ENCODE data around the gene PTH1R. TPM values are rescaled to one million over a fixed set of nuclear protein-coding genes. Genes with fewer than 3 reads are reported as not detected.

Gene PTH1R
- 10 to 100 TPM in 1 of 4 donors, 1 to 10 TPM in 2, under 1 TPM in 1; 0.67 to 45.8 (median 3.5) TPM for polyA plus RNA-seq
- long read RNA-seq, donor 1 = 0 reads
- long read RNA-seq, donor 2 = 0 reads
- long read RNA-seq, donor 3 = 0 reads
- long read RNA-seq, donor 4 = 0 reads
- long read RNA-seq, donor 5 = 0 reads
- long read RNA-seq, donor 6 = 0 reads
- long read RNA-seq, donor 7 = 0 reads
- long read RNA-seq, donor 8, partial matches to known transcripts = 0 of 1 reads
- long read RNA-seq, donor 8, other reads (novel, unspliced or antisense) = 0 of 1 reads
- long read RNA-seq, donor 9 = 0 reads
- long read RNA-seq, donor 10, partial matches to known transcripts = 0 of 1 reads
- long read RNA-seq, donor 10, other reads (novel, unspliced or antisense) = 0 of 1 reads

GRCh38 chr3:46877406-46878125 lies at the start of gene PTH1R:
TSS of gene PTH1R (plus strand) at chr3:46877721. CDS start at chr3:46883560, 5,839 bp downstream.
- Histone ChIP-seq H3K36me3 (ENCODE audit: control insufficient read depth in 3 of 3, insufficient read depth in 2 of 3, low read depth in 1 of 3, low read length in 3 of 3) (peaks cover 0 to 2% (median 0%) of the 10 kb centered on the region in 3 donors), H3K27ac (ENCODE audit: low read depth in 1 of 3, low read length in 2 of 3) (peak within 1 kb of the TSS in 1 of 3 donors; percentile 70), H3K4me1 (ENCODE audit: control insufficient read depth in 3 of 3, insufficient read depth in 2 of 3, low read depth in 1 of 3, low read length in 2 of 3) (peaks cover 0 to 61% (median 0%) of the 10 kb centered on the region in 3 donors), H3K27me3 (ENCODE audit: control insufficient read depth in 3 of 3, insufficient read depth in 3 of 3, low read length in 3 of 3) (peaks cover 0 to 35% (median 5%) of the 10 kb centered on the region in 3 donors), H3K9me3 (ENCODE audit: control insufficient read depth in 2 of 2, insufficient read depth in 1 of 2, low read depth in 1 of 2, low read length in 1 of 2) (no peaks in the 10 kb centered on the region), H3K4me3 (ENCODE audit: low read depth in 1 of 3, low read length in 3 of 3) (no peak within 1 kb of the TSS)
- DNase-seq (peak in 1 of 2 donors; percentile 60), FAIRE-seq (no peak)
- WGBS, 3 donors = 71 to 84% (median 72%) methylated on average over 7 of the region's 7 CpGs

GRCh38 chr3:46829699-46830208 lies 47.8 kb upstream of the PTH1R start:
- no peak for DNase-seq
- H3K27me3 ChIP-seq (ENCODE audit: control insufficient read depth in 3 of 3, insufficient read depth in 3 of 3, low read length in 3 of 3) = no peaks in the 10 kb centered on the region

GRCh38 chr3:46830801-46831200 lies 46.7 kb upstream of the PTH1R start:
- Histone ChIP-seq H3K4me1 (ENCODE audit: control insufficient read depth in 3 of 3, insufficient read depth in 2 of 3, low read depth in 1 of 3, low read length in 2 of 3) (no peaks in the 10 kb centered on the region), H3K27ac (ENCODE audit: low read depth in 1 of 3, low read length in 2 of 3) (no peak overlapping the region), H3K4me3 (ENCODE audit: low read depth in 1 of 3, low read length in 3 of 3) (no peak overlapping the region), H3K9me3 (ENCODE audit: control insufficient read depth in 2 of 2, insufficient read depth in 1 of 2, low read depth in 1 of 2, low read length in 1 of 2) (peaks cover 0 to 5% of the 10 kb centered on the region in 2 donors), H3K27me3 (ENCODE audit: control insufficient read depth in 3 of 3, insufficient read depth in 3 of 3, low read length in 3 of 3) (no peaks in the 10 kb centered on the region), H3K36me3 (ENCODE audit: control insufficient read depth in 3 of 3, insufficient read depth in 2 of 3, low read depth in 1 of 3, low read length in 3 of 3) (no peaks in the 10 kb centered on the region)
- FAIRE-seq (no peak), DNase-seq (no peak)
- 82 to 91% (median 87%) methylated on average over 2 of the region's 2 CpGs for WGBS, 3 donors

More at GRCh38 chr3:46829699-46830208, 47.8 kb upstream of the PTH1R start:
- Histone ChIP-seq H3K27ac (ENCODE audit: low read depth in 1 of 3, low read length in 2 of 3) (no peak overlapping the region), H3K4me3 (ENCODE audit: low read depth in 1 of 3, low read length in 3 of 3) (no peak overlapping the region), H3K36me3 (ENCODE audit: control insufficient read depth in 3 of 3, insufficient read depth in 2 of 3, low read depth in 1 of 3, low read length in 3 of 3) (no peaks in the 10 kb centered on the region), H3K4me1 (ENCODE audit: control insufficient read depth in 3 of 3, insufficient read depth in 2 of 3, low read depth in 1 of 3, low read length in 2 of 3) (no peaks in the 10 kb centered on the region), H3K9me3 (ENCODE audit: control insufficient read depth in 2 of 2, insufficient read depth in 1 of 2, low read depth in 1 of 2, low read length in 1 of 2) (peaks cover 0 to 5% of the 10 kb centered on the region in 2 donors)
- no peak for FAIRE-seq
- WGBS, 3 donors = 70 to 80% (median 79%) methylated on average over 4 of the region's 4 CpGs

GRCh38 chr3:46831316-46831715 lies 46.2 kb upstream of the PTH1R start:
- no peak overlapping the region for H3K4me3 ChIP-seq (ENCODE audit: low read depth in 1 of 3, low read length in 3 of 3)
- H3K9me3 ChIP-seq (ENCODE audit: control insufficient read depth in 2 of 2, insufficient read depth in 1 of 2, low read depth in 1 of 2, low read length in 1 of 2) = peaks cover 0 to 5% of the 10 kb centered on the region in 2 donors
- 49 to 82% (median 72%) methylated on average over 3 of the region's 3 CpGs for WGBS, 3 donors
- DNase-seq (peak in 1 of 2 donors; percentile 18), FAIRE-seq (no peak)
- no peaks in the 10 kb centered on the region for H3K36me3 ChIP-seq (ENCODE audit: control insufficient read depth in 3 of 3, insufficient read depth in 2 of 3, low read depth in 1 of 3, low read length in 3 of 3)
- H3K4me1 ChIP-seq (ENCODE audit: control insufficient read depth in 3 of 3, insufficient read depth in 2 of 3, low read depth in 1 of 3, low read length in 2 of 3) = no peaks in the 10 kb centered on the region
- H3K27ac ChIP-seq (ENCODE audit: low read depth in 1 of 3, low read length in 2 of 3) = no peak overlapping the region
- H3K27me3 ChIP-seq (ENCODE audit: control insufficient read depth in 3 of 3, insufficient read depth in 3 of 3, low read length in 3 of 3) = no peaks in the 10 kb centered on the region

GRCh38 chr3:46831841-46832240 lies 45.7 kb upstream of the PTH1R start:
- Histone ChIP-seq H3K27ac (ENCODE audit: low read depth in 1 of 3, low read length in 2 of 3) (no peak overlapping the region), H3K27me3 (ENCODE audit: control insufficient read depth in 3 of 3, insufficient read depth in 3 of 3, low read length in 3 of 3) (no peaks in the 10 kb centered on the region), H3K4me1 (ENCODE audit: control insufficient read depth in 3 of 3, insufficient read depth in 2 of 3, low read depth in 1 of 3, low read length in 2 of 3) (no peaks in the 10 kb centered on the region), H3K4me3 (ENCODE audit: low read depth in 1 of 3, low read length in 3 of 3) (no peak overlapping the region), H3K36me3 (ENCODE audit: control insufficient read depth in 3 of 3, insufficient read depth in 2 of 3, low read depth in 1 of 3, low read length in 3 of 3) (no peaks in the 10 kb centered on the region), H3K9me3 (ENCODE audit: control insufficient read depth in 2 of 2, insufficient read depth in 1 of 2, low read depth in 1 of 2, low read length in 1 of 2) (peaks cover 0 to 5% of the 10 kb centered on the region in 2 donors)
- DNase-seq (no peak), FAIRE-seq (no peak)
- 32 to 86% (median 77%) methylated on average over 1 of the region's 1 CpG for WGBS, 3 donors

- Histone ChIP-seq H3K4me3 (ENCODE audit: low read depth in 1 of 3, low read length in 3 of 3) (no peak overlapping the region), H3K27ac (ENCODE audit: low read depth in 1 of 3, low read length in 2 of 3) (no peak overlapping the region), H3K27me3 (ENCODE audit: control insufficient read depth in 3 of 3, insufficient read depth in 3 of 3, low read length in 3 of 3) (no peaks in the 10 kb centered on the region), H3K9me3 (ENCODE audit: control insufficient read depth in 2 of 2, insufficient read depth in 1 of 2, low read depth in 1 of 2, low read length in 1 of 2) (peaks cover 0 to 12% of the 10 kb centered on the region in 2 donors), H3K4me1 (ENCODE audit: control insufficient read depth in 3 of 3, insufficient read depth in 2 of 3, low read depth in 1 of 3, low read length in 2 of 3) (no peaks in the 10 kb centered on the region), H3K36me3 (ENCODE audit: control insufficient read depth in 3 of 3, insufficient read depth in 2 of 3, low read depth in 1 of 3, low read length in 3 of 3) (no peaks in the 10 kb centered on the region)
- no peak for FAIRE-seq
- no peak for DNase-seq
- 94 to 97% (median 95%) methylated on average over 58 to 65 of the region's 65 CpGs for WGBS, 3 donors
These were observed 43.9 kb upstream of the PTH1R start for GRCh38 chr3:46833346-46834300.

GRCh38 chr3:46835054-46835453 lies 42.5 kb upstream of the PTH1R start:
- H3K27me3 ChIP-seq (ENCODE audit: control insufficient read depth in 3 of 3, insufficient read depth in 3 of 3, low read length in 3 of 3) = no peaks in the 10 kb centered on the region
- peak; percentile 42 to 72 for DNase-seq
- H3K36me3 ChIP-seq (ENCODE audit: control insufficient read depth in 3 of 3, insufficient read depth in 2 of 3, low read depth in 1 of 3, low read length in 3 of 3) = no peaks in the 10 kb centered on the region
- H3K27ac ChIP-seq (ENCODE audit: low read depth in 1 of 3, low read length in 2 of 3) = no peak overlapping the region
- FAIRE-seq = no peak
- peaks cover 0 to 18% of the 10 kb centered on the region in 2 donors for H3K9me3 ChIP-seq (ENCODE audit: control insufficient read depth in 2 of 2, insufficient read depth in 1 of 2, low read depth in 1 of 2, low read length in 1 of 2)
- no peaks in the 10 kb centered on the region for H3K4me1 ChIP-seq (ENCODE audit: control insufficient read depth in 3 of 3, insufficient read depth in 2 of 3, low read depth in 1 of 3, low read length in 2 of 3)
- 38 to 66% (median 61%) methylated on average over 12 of the region's 12 CpGs for WGBS, 3 donors
- H3K4me3 ChIP-seq (ENCODE audit: low read depth in 1 of 3, low read length in 3 of 3) = no peak overlapping the region

- H3K9me3 ChIP-seq (ENCODE audit: control insufficient read depth in 2 of 2, insufficient read depth in 1 of 2, low read depth in 1 of 2, low read length in 1 of 2) = peaks cover 0 to 18% of the 10 kb centered on the region in 2 donors
- WGBS, 3 donors = 88 to 92% (median 89%) methylated on average over 4 of the region's 4 CpGs
- DNase-seq = no peak
- H3K36me3 ChIP-seq (ENCODE audit: control insufficient read depth in 3 of 3, insufficient read depth in 2 of 3, low read depth in 1 of 3, low read length in 3 of 3) = no peaks in the 10 kb centered on the region
- H3K27me3 ChIP-seq (ENCODE audit: control insufficient read depth in 3 of 3, insufficient read depth in 3 of 3, low read length in 3 of 3) = no peaks in the 10 kb centered on the region
- H3K4me3 ChIP-seq (ENCODE audit: low read depth in 1 of 3, low read length in 3 of 3) = no peak overlapping the region
- no peak for FAIRE-seq
- no peaks in the 10 kb centered on the region for H3K4me1 ChIP-seq (ENCODE audit: control insufficient read depth in 3 of 3, insufficient read depth in 2 of 3, low read depth in 1 of 3, low read length in 2 of 3)
- no peak overlapping the region for H3K27ac ChIP-seq (ENCODE audit: low read depth in 1 of 3, low read length in 2 of 3)
These were observed 42.0 kb upstream of the PTH1R start for GRCh38 chr3:46835491-46835890.

Data from small intestine (tissue), 16 donors.